ENCODE results near the gene DDC.

Gene DDC

GRCh38 chr7:50471970-50472369, 93.2 kb downstream of the DDC start:
- TF ChIP-seq NFIC (IDR thresholded peaks at IDR 0.05) (no peak), RAD21 (IDR thresholded peaks at IDR 0.05; ENCODE audit: low read depth) (no peak), CREB1 (IDR thresholded peaks at IDR 0.05; ENCODE audit: low read depth) (no peak), TCF12 (IDR thresholded peaks at IDR 0.05; ENCODE audit: low read depth) (no peak), TAF1 (IDR thresholded peaks at IDR 0.05; ENCODE audit: low read depth) (no peak), TEAD4 (IDR thresholded peaks at IDR 0.05) (no peak), EGR1 (IDR thresholded peaks at IDR 0.05) (no peak), FOXM1 (IDR thresholded peaks at IDR 0.05; ENCODE audit: borderline replicate concordance, low read depth) (no peak), ZBTB7A (IDR thresholded peaks at IDR 0.05; ENCODE audit: low read depth) (no peak), REST (IDR thresholded peaks at IDR 0.05; ENCODE audit: low read depth) (no peak), YY1 (IDR thresholded peaks at IDR 0.05; ENCODE audit: low read depth) (no peak), MAX (IDR thresholded peaks at IDR 0.05) (no peak), EP300 (IDR thresholded peaks at IDR 0.05; ENCODE audit: borderline replicate concordance) (no peak), CEBPB (IDR thresholded peaks at IDR 0.05) (no peak)
- TF ChIP-seq, protein P1, sequence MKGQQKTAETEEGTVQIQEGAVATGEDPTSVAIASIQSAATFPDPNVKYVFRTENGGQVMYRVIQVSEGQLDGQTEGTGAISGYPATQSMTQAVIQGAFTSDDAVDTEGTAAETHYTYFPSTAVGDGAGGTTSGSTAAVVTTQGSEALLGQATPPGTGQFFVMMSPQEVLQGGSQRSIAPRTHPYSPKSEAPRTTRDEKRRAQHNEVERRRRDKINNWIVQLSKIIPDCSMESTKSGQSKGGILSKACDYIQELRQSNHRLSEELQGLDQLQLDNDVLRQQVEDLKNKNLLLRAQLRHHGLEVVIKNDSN (IDR thresholded peaks at IDR 0.05) = no peak

DNA sequence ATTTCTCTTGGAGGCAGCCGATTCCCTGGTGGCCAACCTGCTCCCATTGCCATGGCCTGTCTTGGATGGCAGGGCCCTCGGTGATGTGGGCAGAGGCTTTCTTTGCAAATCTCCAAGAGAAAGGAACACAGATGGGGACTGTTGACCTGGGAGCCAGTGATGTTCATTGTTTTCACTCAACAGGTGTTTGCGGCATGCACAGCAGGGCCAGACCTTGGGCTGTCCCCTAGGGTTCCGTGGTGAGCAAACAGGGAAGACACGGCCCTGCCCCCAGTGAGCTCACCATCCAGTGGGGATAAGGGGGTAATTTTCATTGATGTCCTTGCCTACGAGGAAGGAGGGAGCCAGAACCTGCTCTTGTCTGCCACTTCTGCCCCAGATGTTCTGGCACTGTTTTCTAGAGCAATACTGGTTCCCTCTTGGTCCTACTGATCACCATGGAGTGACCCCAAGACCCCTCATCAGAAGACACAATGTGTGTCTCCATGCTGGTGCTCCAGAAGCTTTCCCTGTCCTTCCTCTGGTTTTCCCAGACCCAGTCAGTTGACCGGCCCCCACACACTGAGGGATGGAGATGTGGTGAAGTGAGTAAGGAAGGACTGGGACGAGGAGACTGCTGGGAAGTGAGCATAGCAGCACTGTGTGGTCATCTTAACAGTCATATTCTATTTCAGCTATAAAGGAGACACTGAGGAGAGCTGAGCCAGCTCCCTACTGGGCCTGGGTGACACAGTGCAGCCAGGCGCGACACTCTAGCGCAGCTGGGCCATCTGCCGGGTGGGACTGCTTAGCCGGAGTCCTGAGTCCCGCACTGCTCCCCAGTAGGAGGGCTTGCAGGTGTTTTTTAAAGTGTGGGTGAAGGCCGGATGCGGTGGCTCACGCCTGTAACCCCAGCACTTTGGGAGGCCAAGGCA, 94.7 kb downstream of the DDC start:
- 0 out of 2 replicates have a peak, but pooled peaks have one; percentile 33 for TF ChIP-seq TCF12 (IDR thresholded peaks at IDR 0.05; ENCODE audit: low read depth)
- TF ChIP-seq CEBPB (IDR thresholded peaks at IDR 0.05) = no peak

DNA sequence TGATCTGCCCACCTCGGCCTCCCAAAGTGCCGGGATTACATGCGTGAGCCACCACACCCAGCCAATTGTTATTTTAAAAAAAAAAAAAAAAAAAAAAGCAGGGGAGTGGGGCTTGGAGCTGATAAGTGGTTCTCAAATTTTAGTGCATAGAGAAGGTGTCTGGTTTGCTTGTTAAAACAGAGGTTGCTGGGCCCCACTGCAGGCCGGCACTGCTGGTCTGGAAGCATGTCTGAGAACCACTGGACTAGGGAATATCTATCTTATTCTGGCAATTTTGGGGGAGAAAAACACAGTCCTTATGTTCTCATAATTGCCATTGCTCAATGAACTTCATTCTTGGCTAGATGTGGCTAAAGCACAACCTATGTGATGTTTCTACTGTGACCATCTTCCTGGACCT, 96.0 kb downstream of the DDC start:
- TF ChIP-seq REST (IDR thresholded peaks at IDR 0.05; ENCODE audit: low read depth) (no peak), CREB1 (IDR thresholded peaks at IDR 0.05; ENCODE audit: low read depth) (no peak), MAX (IDR thresholded peaks at IDR 0.05) (no peak), CEBPB (IDR thresholded peaks at IDR 0.05) (no peak), TEAD4 (IDR thresholded peaks at IDR 0.05) (no peak)

DNA sequence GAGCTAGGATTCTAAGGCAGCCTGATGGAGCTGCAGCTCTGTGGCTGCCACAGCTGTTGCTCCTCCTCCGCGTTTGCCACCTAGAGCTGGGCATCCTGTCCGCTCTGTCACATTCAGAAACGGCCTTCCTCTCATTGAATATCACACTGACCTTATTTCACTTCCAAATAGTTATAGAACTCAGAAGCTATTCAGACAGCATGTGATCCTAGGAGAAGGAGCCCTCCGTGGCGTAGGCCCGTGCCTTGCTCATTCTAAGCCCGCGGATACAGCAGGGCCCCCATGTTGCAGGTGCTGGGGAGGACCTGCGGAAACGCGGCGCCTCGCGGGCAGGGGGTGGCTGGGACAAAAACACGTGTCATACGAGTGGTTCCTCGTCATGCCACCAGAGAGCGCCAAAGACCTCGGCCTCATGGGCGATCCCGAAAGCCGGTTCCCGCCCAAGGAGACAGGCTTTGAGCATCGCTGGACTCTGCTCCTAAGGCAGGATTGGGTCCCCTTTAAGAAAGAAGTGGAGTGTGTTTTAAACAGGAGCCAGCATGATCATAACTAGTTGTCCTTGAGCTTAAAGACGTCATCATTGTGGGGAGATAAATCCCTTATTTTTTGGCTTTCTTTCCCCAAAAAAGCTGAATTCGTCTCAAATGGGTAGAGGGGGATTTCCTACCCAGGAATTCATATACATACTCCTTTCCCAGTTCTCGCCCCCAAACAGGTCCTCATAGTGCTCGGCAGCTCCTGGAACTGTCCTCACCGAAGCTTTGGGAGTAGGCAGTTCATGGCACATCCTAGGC, 97.2 kb downstream of the DDC start:
- no peak for TF ChIP-seq TEAD4 (IDR thresholded peaks at IDR 0.05)
- TF ChIP-seq CEBPB (IDR thresholded peaks at IDR 0.05) = no peak
- TF ChIP-seq CREB1 (IDR thresholded peaks at IDR 0.05; ENCODE audit: low read depth) = no peak
- TF ChIP-seq FOXM1 (IDR thresholded peaks at IDR 0.05; ENCODE audit: borderline replicate concordance, low read depth) = no peak
- TF ChIP-seq REST (IDR thresholded peaks at IDR 0.05; ENCODE audit: low read depth) = no peak
- TF ChIP-seq MAX (IDR thresholded peaks at IDR 0.05) = peak; percentile 96
- no peak; the same call in 1 of the 2 replicates for TF ChIP-seq EP300 (IDR thresholded peaks at IDR 0.05; ENCODE audit: borderline replicate concordance)
- TF ChIP-seq, protein P1 (IDR thresholded peaks at IDR 0.05) = peak; percentile 68
- no peak for TF ChIP-seq NFIC (IDR thresholded peaks at IDR 0.05)
- no peak for TF ChIP-seq EGR1 (IDR thresholded peaks at IDR 0.05)
- peak; percentile 95 for TF ChIP-seq RAD21 (IDR thresholded peaks at IDR 0.05; ENCODE audit: low read depth)
- no peak for TF ChIP-seq TCF12 (IDR thresholded peaks at IDR 0.05; ENCODE audit: low read depth)
